WTC11 (cell line): Measurements from ENCODE around the gene MEIS3. TPM values are rescaled to one million over a fixed set of nuclear protein-coding genes. Genes with fewer than 3 reads are reported as not detected.

Experiments used
- ATAC-seq: fragments of 200-7000 bp; cut with Tn5 transposase; 2 replicates; pipeline ENCODE4 v1.10.0; 2021; ENCODE audit warnings: mild to moderate bottlenecking, moderate library complexity
- CTCF ChIA-PET: fragments of 300-600 bp; sonication (Branson Sonifier 250); formaldehyde crosslinking; loops from one replicate; lab custom pipeline; 2021; ENCODE audit warnings: antibody characterized with exemption; lab: Charles Lee
- POLR2A ChIA-PET: fragments of 350-600 bp; sonication (Branson Sonifier 250); formaldehyde crosslinking; loops from one replicate; lab custom pipeline; 2021; ENCODE audit warnings: antibody characterized with exemption; lab: Charles Lee
- DNase-seq: peaks from one replicate; pipeline ENCODE4 v3.0.0; 2021; ENCODE audit warnings: low spot score
- H3K27ac Mint-ChIP-seq: 2 replicates; pipeline ENCODE4 v1.8.0; 2021; ENCODE audit warnings: mixed read lengths
- H3K27me3 Mint-ChIP-seq: 2 replicates; pipeline ENCODE4 v1.8.0; 2021; ENCODE audit warnings: low read depth, mild to moderate bottlenecking, moderate library complexity, mixed read lengths
- H3K36me3 Mint-ChIP-seq: 2 replicates; pipeline ENCODE4 v1.8.0; 2021; ENCODE audit warnings: mixed read lengths
- H3K4me1 Mint-ChIP-seq: 2 replicates; pipeline ENCODE4 v1.8.0; 2022; ENCODE audit warnings: mixed read lengths
- H3K4me3 Mint-ChIP-seq: 2 replicates; pipeline ENCODE4 v1.8.0; 2021; ENCODE audit warnings: mild to moderate bottlenecking, moderate library complexity, mixed read lengths
- H3K9me3 Mint-ChIP-seq: 2 replicates; pipeline ENCODE4 v1.8.0; 2021; ENCODE audit warnings: mixed read lengths
- AFF4 ChIP-seq: sonication (generic); formaldehyde crosslinking; IDR thresholded peaks from 2 replicates; pipeline ENCODE4 v1.8.1; 2023; ENCODE audit warnings: mild to moderate bottlenecking, missing genetic modification reagents, borderline replicate concordance
- E2F1 ChIP-seq: sonication (generic); formaldehyde crosslinking; IDR thresholded peaks from 2 replicates; pipeline ENCODE4 v1.8.0; 2022; ENCODE audit warnings: mild to moderate bottlenecking, missing genetic modification reagents
- FOXP4 ChIP-seq: sonication (generic); formaldehyde crosslinking; IDR thresholded peaks from 2 replicates; pipeline ENCODE4 v1.8.0; 2022; ENCODE audit warnings: mild to moderate bottlenecking, missing genetic modification reagents
- NFYB ChIP-seq: sonication (generic); formaldehyde crosslinking; conservative IDR thresholded peaks from 2 replicates; pipeline ENCODE4 v1.8.0; 2022; ENCODE audit warnings: low read depth, missing genetic modification reagents
- NR1H2 ChIP-seq: sonication (generic); formaldehyde crosslinking; IDR thresholded peaks from 2 replicates; pipeline ENCODE4 v1.9.0; 2021; ENCODE audit warnings: mild to moderate bottlenecking, moderate library complexity, missing genetic modification reagents
- SMAD3 ChIP-seq: sonication (generic); formaldehyde crosslinking; IDR thresholded peaks from 2 replicates; pipeline ENCODE4 v1.8.0; 2022; ENCODE audit warnings: missing genetic modification reagents, mild to moderate bottlenecking, borderline replicate concordance
- STAT6 ChIP-seq: sonication (generic); formaldehyde crosslinking; conservative IDR thresholded peaks from 2 replicates; pipeline ENCODE4 v1.8.1; 2023; ENCODE audit warnings: mild to moderate bottlenecking, low read depth, missing genetic modification reagents, moderate library complexity
- ZNF138 ChIP-seq: sonication (generic); formaldehyde crosslinking; conservative IDR thresholded peaks from 2 replicates; pipeline ENCODE4 v1.8.1; 2022; ENCODE audit warnings: mild to moderate bottlenecking, moderate library complexity, missing genetic modification reagents
- ZNF396 ChIP-seq: fragments of 250-450 bp; sonication (Bioruptor Pico); IDR thresholded peaks from 2 replicates; pipeline ENCODE4 v1.8.0; 2021; ENCODE audit warnings: mild to moderate bottlenecking, moderate library complexity, borderline replicate concordance
- total RNA-seq: library from RNA; stranded (reverse); gene quantifications from 3 replicates; pipeline ENCODE4 v1.2.3, GENCODE V29; 2021

Gene MEIS3
- total RNA-seq, 1 experiment from 2014 or later, result 38.5 TPM

- Mint-ChIP-seq H3K9me3 (no peaks in the 10 kb centered on the region), H3K4me1 (no peaks in the 10 kb centered on the region), H3K27ac (no peak overlapping the region), H3K27me3 (no peaks in the 10 kb centered on the region), H3K36me3 (peaks cover 36% of the 10 kb centered on the region), H3K4me3 (no peak overlapping the region)
- ChIA-PET CTCF (interaction anchor here (2.8 kb wide), 1 partner anchor 27 kb away, joined by 10 read pairs; the partner anchor contains the start of gene DHX34), POLR2A (no interaction called here)
- no peak for DNase-seq
- TF ChIP-seq ZNF396 (CRISPR knock-in tag), result no peak
- TF ChIP-seq ZNF138 (CRISPR knock-in tag), result no peak
- ATAC-seq, result no peak
Measured at GRCh38 chr19:47375694-47376588, 43.4 kb downstream of the MEIS3 start.

GRCh38 chr19:47374876-47375693 is 44.2 kb downstream of the MEIS3 start:
- POLR2A ChIA-PET, result no interaction called here

More at GRCh38 chr19:47374876-47375693, 44.2 kb downstream of the MEIS3 start:
- DNase-seq, result no peak
- H3K27me3 Mint-ChIP-seq, result no peaks in the 10 kb centered on the region
- H3K27ac Mint-ChIP-seq, result no peak overlapping the region
- H3K4me1 Mint-ChIP-seq, result no peaks in the 10 kb centered on the region
- CTCF ChIA-PET, result interaction anchor here (2.8 kb wide), 1 partner anchor 26 kb away, joined by 10 read pairs; the partner anchor contains the start of gene DHX34
- H3K4me3 Mint-ChIP-seq, result no peak overlapping the region
- no peaks in the 10 kb centered on the region for H3K9me3 Mint-ChIP-seq
- TF ChIP-seq FOXP4 (CRISPR knock-in tag) (no peak), AFF4 (CRISPR knock-in tag) (no peak), NR1H2 (CRISPR knock-in tag) (no peak), SMAD3 (no peak), STAT6 (CRISPR knock-in tag) (no peak), NFYB (CRISPR knock-in tag) (no peak), E2F1 (CRISPR knock-in tag) (no peak)
- H3K36me3 Mint-ChIP-seq, result peaks cover 34% of the 10 kb centered on the region
- no peak for ATAC-seq
